ENCODE data around the gene HPSE2. TPM values are rescaled to one million over a fixed set of nuclear protein-coding genes. Genes with fewer than 3 reads are reported as not detected.
"Not testable (repeated sequence)": the region's sequence is repeated elsewhere in the genome, so short reads cannot be mapped to it uniquely, and the experiment has no call there.

The HPSE2 gene
- total RNA-seq, 3 donors from 2014 or later: 2.7 to 8.0 (median 5.9) TPM

DNA sequence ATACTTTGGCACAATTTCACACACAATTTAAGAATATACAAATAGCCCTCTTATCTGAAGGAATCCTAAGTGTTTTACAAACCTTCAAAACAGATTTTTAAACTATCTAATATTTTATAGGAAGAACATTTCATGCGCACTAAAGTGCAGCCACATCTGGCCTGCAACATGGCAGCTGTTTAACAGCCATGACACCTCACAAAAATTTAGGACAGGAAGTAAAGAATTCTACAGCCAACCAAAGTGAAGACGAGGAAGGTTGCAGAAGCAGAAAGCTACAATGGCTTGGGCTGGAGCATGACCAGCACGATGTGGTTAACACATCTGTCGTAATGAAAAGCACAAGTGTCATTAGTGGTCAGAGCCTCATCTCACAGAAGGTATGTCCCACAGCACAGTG is 238.1 kb downstream of the HPSE2 start:
- Histone ChIP-seq H3K9me3 (no peaks in the 10 kb centered on the region), H3K4me1 (no peaks in the 10 kb centered on the region), H3K27ac (no peak overlapping the region), H3K27me3 (no peaks in the 10 kb centered on the region), H3K4me3 (no peak overlapping the region), H3K36me3 (no peaks in the 10 kb centered on the region)
- intact Hi-C loops (cut with DNase I; ENCODE audit: low total_unique reads): no loop called here
- no peak for DNase-seq (ENCODE audit: low spot score in 2 of 2)
- TF ChIP-seq POLR2A (IDR thresholded peaks at IDR 0.05) (no peak), POLR2AphosphoS5 (IDR thresholded peaks at IDR 0.05) (no peak)
- TF ChIP-seq, protein P1, sequence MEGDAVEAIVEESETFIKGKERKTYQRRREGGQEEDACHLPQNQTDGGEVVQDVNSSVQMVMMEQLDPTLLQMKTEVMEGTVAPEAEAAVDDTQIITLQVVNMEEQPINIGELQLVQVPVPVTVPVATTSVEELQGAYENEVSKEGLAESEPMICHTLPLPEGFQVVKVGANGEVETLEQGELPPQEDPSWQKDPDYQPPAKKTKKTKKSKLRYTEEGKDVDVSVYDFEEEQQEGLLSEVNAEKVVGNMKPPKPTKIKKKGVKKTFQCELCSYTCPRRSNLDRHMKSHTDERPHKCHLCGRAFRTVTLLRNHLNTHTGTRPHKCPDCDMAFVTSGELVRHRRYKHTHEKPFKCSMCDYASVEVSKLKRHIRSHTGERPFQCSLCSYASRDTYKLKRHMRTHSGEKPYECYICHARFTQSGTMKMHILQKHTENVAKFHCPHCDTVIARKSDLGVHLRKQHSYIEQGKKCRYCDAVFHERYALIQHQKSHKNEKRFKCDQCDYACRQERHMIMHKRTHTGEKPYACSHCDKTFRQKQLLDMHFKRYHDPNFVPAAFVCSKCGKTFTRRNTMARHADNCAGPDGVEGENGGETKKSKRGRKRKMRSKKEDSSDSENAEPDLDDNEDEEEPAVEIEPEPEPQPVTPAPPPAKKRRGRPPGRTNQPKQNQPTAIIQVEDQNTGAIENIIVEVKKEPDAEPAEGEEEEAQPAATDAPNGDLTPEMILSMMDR (IDR thresholded peaks at IDR 0.05): no peak

DNA sequence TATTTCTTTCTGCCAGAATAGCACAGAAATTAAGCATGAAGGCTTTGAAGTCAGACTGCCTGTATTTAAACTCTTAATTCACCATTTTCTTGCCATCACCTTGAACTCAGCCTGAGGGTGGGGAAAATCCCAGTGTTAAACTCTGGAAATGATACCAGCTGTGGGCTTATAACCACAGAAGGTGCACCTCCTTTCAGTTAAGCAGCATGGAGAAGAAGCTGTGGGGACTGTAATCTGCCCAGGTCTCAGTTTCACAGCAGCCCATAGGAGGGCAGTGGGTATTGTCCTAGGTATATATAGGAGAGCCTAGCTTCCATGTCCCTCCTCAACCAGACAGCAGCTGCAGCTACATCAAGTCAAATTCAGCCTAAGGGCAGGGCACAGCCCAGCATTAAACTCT is 241.6 kb downstream of the HPSE2 start:
- H3K4me3 ChIP-seq: no peak overlapping the region
- intact Hi-C loops (cut with DNase I; ENCODE audit: low total_unique reads): no loop called here
- DNase-seq (ENCODE audit: low spot score in 2 of 2): no peak
- H3K9me3 ChIP-seq: no peaks in the 10 kb centered on the region
- TF ChIP-seq POLR2A (IDR thresholded peaks at IDR 0.05) (no peak), POLR2AphosphoS5 (IDR thresholded peaks at IDR 0.05) (no peak)
- TF ChIP-seq, protein P1 (IDR thresholded peaks at IDR 0.05): no peak
- no peaks in the 10 kb centered on the region for H3K27me3 ChIP-seq
- no peaks in the 10 kb centered on the region for H3K4me1 ChIP-seq
- no peak overlapping the region for H3K27ac ChIP-seq
- no peaks in the 10 kb centered on the region for H3K36me3 ChIP-seq

DNA sequence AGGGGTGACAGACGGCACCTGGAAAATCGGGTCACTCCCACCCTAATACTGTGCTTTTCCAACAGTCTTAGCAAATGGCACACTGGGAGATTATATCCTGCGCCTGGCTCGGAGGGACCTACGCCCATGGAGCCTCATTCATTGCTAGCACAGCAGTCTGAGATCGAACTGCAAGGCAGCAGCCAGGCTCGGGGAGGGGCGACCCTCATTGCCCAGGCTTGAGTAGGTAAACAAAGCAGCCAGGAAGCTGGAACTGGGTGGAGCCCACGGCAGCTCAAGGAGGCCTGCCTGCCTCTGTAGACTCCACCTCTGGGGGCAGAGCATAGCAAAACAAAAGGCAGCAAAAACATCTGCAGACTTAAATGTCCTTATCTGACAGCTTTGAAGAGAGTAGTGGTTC is 251.9 kb downstream of the HPSE2 start:
- H3K4me3 ChIP-seq; H3K27me3 ChIP-seq; DNase-seq (ENCODE audit: low spot score in 2 of 2); H3K4me1 ChIP-seq; H3K27ac ChIP-seq; H3K36me3 ChIP-seq; H3K9me3 ChIP-seq; intact Hi-C loops (cut with DNase I; ENCODE audit: low total_unique reads): not testable (repeated sequence)

DNA sequence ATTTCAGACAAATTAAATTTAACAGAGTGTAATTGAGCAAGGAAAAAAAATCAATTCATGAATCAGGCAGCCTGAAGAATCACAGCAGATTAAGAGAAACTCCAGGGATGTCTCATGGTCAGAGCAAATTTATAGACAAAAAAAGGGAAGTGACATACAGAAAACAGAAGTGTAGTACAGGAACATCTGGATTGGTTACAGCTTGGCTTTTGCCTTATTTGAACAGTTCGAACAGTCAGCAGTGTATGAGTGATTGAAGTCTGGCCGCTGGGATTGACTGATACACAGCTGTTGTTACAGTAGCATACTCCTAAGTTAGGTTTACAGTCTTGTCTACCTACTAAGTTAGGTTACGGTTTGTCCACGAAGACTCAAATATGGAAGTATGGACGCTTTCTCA is 255.3 kb downstream of the HPSE2 start:
- H3K36me3 ChIP-seq: no peaks in the 10 kb centered on the region
- H3K4me1 ChIP-seq: no peaks in the 10 kb centered on the region
- H3K9me3 ChIP-seq: peaks cover 5 to 6% of the 10 kb centered on the region in 2 donors
- no peaks in the 10 kb centered on the region for H3K27me3 ChIP-seq
- DNase-seq (ENCODE audit: low spot score in 2 of 2): no peak
- no peak overlapping the region for H3K27ac ChIP-seq
- TF ChIP-seq, protein P1 (IDR thresholded peaks at IDR 0.05): no peak
- no peak for TF ChIP-seq POLR2AphosphoS5 (IDR thresholded peaks at IDR 0.05)
- no peak for TF ChIP-seq POLR2A (IDR thresholded peaks at IDR 0.05)
- no peak overlapping the region for H3K4me3 ChIP-seq
- intact Hi-C loops (cut with DNase I; ENCODE audit: low total_unique reads): no loop called here

DNA sequence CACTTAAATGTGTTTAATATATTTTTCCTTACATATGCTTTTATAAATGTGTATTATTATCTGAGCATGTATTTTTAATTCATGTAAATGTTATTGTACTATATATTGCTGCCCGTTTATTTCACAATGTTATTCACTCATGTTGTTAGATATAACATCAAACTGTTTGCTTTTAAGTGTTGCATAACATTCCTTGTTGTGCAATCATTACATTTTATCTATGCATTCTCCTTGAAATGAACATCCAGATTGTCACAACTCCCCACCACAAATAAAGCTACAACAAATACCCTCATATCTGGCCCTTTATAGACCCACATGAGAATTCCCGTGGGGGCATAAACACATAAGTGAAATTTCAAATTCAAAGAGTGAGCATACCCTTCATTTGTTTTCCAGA is 264.2 kb downstream of the HPSE2 start:
- no peaks in the 10 kb centered on the region for H3K4me1 ChIP-seq
- H3K27me3 ChIP-seq: no peaks in the 10 kb centered on the region
- H3K27ac ChIP-seq: no peak overlapping the region
- TF ChIP-seq POLR2AphosphoS5 (IDR thresholded peaks at IDR 0.05) (no peak), POLR2A (IDR thresholded peaks at IDR 0.05) (no peak)
- TF ChIP-seq, protein P1 (IDR thresholded peaks at IDR 0.05): no peak
- no peak for DNase-seq (ENCODE audit: low spot score in 2 of 2)
- no peaks in the 10 kb centered on the region for H3K9me3 ChIP-seq
- no peak overlapping the region for H3K4me3 ChIP-seq
- intact Hi-C loops (cut with DNase I; ENCODE audit: low total_unique reads): no loop called here
- no peaks in the 10 kb centered on the region for H3K36me3 ChIP-seq

DNA sequence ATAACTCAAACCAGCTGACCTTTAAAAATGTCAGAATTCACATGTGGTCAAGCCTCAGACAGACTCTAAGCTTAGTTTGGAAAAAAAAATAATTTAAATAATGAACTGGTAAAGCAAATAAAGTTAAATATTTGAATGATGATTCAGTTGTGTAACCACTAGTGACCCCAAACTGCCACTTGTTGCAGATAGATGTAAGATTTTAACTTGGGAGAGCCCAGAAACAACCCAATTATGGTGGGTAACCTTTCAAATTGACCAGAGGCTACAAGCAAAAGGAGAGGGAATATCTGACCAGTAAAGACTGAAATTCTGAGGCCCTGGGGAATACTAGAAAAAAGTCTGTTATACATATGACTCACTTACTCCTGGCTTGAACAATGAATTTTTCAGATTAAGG is 268.1 kb downstream of the HPSE2 start:
- H3K36me3 ChIP-seq: no peaks in the 10 kb centered on the region

More for the DNA sequence above, 268.1 kb downstream of the HPSE2 start:
- H3K27ac ChIP-seq: no peak overlapping the region
- no peaks in the 10 kb centered on the region for H3K4me1 ChIP-seq
- no peaks in the 10 kb centered on the region for H3K9me3 ChIP-seq
- H3K27me3 ChIP-seq: no peaks in the 10 kb centered on the region
- TF ChIP-seq POLR2A (IDR thresholded peaks at IDR 0.05): no peak
- TF ChIP-seq, protein P1 (IDR thresholded peaks at IDR 0.05): no peak
- no peak for TF ChIP-seq POLR2AphosphoS5 (IDR thresholded peaks at IDR 0.05)
- DNase-seq (ENCODE audit: low spot score in 2 of 2): no peak
- H3K4me3 ChIP-seq: no peak overlapping the region
- intact Hi-C loops (cut with DNase I; ENCODE audit: low total_unique reads): no loop called here
